HUES64 (cell line): ENCODE data around the gene ADAMTS17.

Source experiments
- H3K27ac ChIP-seq: 2 replicates; pipeline ENCODE4 v1.7.0; 2013; ENCODE audit warnings: low read depth, low read length, inconsistent platforms
- H3K27me3 ChIP-seq: 2 replicates; pipeline ENCODE4 v1.6.1; 2013; ENCODE audit warnings: mild to moderate bottlenecking, low read length; ENCODE audit not compliant: insufficient read depth
- H3K36me3 ChIP-seq: 2 replicates; pipeline ENCODE4 v1.6.1; 2013; ENCODE audit warnings: mild to moderate bottlenecking, low read length; ENCODE audit not compliant: insufficient read depth
- H3K4me1 ChIP-seq: 2 replicates; pipeline ENCODE4 v1.6.1; 2013; ENCODE audit warnings: mild to moderate bottlenecking, low read length, moderate library complexity; ENCODE audit not compliant: insufficient read depth
- H3K4me3 ChIP-seq: 2 replicates; pipeline ENCODE4 v1.5.1; 2013; ENCODE audit warnings: mild to moderate bottlenecking, low read length, moderate library complexity
- H3K9ac ChIP-seq: 2 replicates; pipeline ENCODE4 v1.6.1; 2013; ENCODE audit warnings: mild to moderate bottlenecking, low read depth, low read length
- H3K9me3 ChIP-seq: 2 replicates; pipeline ENCODE4 v1.6.1; 2013; ENCODE audit warnings: low read depth, low read length; ENCODE audit not compliant: insufficient read depth
- WGBS: fragments of 150-250, 120-280 bp; methylation state at CpG from one replicate; pipeline ENCODE4 v1.1.7; 2013; ENCODE audit warnings: missing lambda C conversion rate; 5-methylcytosine and 5-hydroxymethylcytosine counted together

Gene ADAMTS17

GRCh38 chr15:99992611-99993231 is 349.1 kb downstream of the ADAMTS17 start:
- no peaks in the 10 kb centered on the region for H3K27me3 ChIP-seq
- no peak overlapping the region for H3K27ac ChIP-seq
- H3K36me3 ChIP-seq = no peaks in the 10 kb centered on the region
- peaks cover 19% of the 10 kb centered on the region for H3K4me1 ChIP-seq
- no peak overlapping the region for H3K9ac ChIP-seq
- no peak overlapping the region for H3K4me3 ChIP-seq
- WGBS = 92% methylated on average over 29 of the region's 29 CpGs
- H3K9me3 ChIP-seq = no peaks in the 10 kb centered on the region

DNA sequence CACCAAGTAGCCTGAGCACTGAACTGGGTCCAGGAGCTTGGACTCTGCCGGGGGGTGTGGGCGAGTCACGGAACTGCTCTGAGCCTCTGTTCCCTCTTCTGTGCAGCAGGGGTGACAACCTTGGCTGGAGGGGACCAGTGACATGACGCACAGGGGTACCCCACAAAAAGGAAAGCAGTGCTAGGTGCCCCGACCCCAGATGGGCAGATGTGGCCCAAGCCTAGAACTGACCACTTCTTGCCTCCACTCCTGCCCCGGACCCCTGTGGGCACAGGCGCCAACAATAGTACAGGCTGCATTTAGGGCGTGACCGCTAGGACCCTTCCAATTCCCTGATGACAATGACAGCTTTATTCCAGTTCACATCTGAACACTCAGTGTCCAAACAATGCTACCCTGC is 352.7 kb downstream of the ADAMTS17 start:
- H3K27ac ChIP-seq = no peak overlapping the region
- no peaks in the 10 kb centered on the region for H3K36me3 ChIP-seq
- H3K9me3 ChIP-seq = no peaks in the 10 kb centered on the region
- no peak overlapping the region for H3K4me3 ChIP-seq
- 94% methylated on average over 9 of the region's 9 CpGs for WGBS
- H3K27me3 ChIP-seq = no peaks in the 10 kb centered on the region
- H3K9ac ChIP-seq = no peak overlapping the region
- peaks cover 5% of the 10 kb centered on the region for H3K4me1 ChIP-seq

DNA sequence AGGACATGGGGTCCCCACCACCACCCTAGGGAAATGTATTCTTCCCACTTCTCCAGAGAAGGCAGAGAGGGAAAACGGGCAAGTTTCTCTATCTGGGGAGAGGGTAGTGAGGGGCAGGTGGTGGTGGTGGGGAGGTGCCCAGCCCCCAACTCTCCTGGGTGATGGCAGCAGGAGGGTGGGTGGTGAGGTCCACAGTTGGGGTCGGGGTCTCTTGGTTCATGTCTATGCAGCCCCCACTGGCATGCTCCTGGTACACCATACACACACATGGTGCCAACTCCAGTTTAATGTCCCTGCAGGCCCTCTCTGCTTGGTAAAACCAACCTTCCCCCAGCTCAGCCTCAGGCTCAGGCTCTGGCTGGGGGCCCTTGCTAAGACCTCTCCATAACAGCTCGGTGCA is 354.1 kb downstream of the ADAMTS17 start:
- Histone ChIP-seq H3K4me1 (peaks cover 19% of the 10 kb centered on the region), H3K27me3 (no peaks in the 10 kb centered on the region), H3K4me3 (no peak overlapping the region), H3K9me3 (no peaks in the 10 kb centered on the region), H3K36me3 (no peaks in the 10 kb centered on the region), H3K27ac (no peak overlapping the region), H3K9ac (no peak overlapping the region)
- WGBS = 82% methylated on average over 3 of the region's 3 CpGs

DNA sequence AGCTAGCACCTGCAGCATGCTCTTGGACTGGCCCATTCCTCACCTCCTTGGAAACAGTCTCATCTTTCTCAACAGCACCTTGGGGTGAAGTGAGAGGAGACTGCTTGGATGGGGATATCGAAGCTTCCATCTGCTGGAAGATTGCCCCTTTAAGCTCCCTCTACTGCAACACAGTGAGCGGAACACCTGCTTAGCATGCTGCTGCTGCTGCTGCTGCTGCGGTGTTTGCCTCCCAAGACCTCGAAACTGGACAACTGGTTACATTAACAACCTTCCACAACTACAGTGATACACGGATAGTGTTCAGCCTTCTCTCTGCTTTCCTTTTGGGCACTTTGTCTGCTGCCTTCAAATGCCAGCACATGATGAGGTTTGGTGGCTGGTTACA is 354.7 kb downstream of the ADAMTS17 start:
- no peaks in the 10 kb centered on the region for H3K36me3 ChIP-seq
- no peak overlapping the region for H3K27ac ChIP-seq
- no peaks in the 10 kb centered on the region for H3K9me3 ChIP-seq
- H3K27me3 ChIP-seq = no peaks in the 10 kb centered on the region
- WGBS = 94% methylated on average over 5 of the region's 5 CpGs
- no peak overlapping the region for H3K4me3 ChIP-seq
- no peak overlapping the region for H3K9ac ChIP-seq
- peaks cover 25% of the 10 kb centered on the region for H3K4me1 ChIP-seq

DNA sequence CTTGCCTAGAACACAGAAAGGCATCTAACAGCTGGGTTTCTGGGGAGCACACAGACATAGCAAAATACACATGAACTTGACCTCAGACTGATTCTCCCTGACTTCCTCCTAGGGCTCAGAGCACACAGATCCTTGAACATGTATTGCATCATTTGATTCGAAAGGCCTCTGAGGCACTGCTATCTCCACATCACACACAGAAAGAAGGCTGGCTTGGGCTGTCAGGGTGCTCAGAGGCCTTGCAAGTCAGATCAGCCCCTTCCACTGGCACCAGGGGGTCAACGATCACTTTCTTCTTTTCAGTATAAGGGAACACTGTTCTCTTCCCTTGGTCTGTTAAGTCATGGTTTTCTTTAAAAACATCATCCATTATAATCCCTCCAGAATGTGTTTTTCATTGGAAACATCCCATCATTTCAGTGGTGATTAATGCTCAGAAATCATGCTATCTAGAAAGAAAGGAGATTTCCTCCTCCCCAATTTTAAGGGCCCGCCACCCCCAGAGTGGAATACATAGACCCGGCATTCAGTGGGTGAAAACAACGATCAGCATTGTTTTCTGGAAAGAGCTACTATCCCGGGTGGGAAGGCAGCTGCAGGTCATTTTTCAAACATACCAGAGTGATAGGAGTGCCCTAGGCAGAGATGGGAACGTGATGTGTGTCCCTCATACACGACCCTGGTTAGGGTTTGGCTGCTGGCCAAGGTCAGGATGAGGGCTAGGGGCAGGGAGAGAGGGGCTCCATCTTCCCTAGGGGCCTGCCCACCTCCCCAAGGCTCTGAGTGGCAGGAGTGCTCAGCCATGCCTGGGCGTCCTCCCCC is 355.3 kb downstream of the ADAMTS17 start:
- no peaks in the 10 kb centered on the region for H3K9me3 ChIP-seq
- H3K4me3 ChIP-seq = no peak overlapping the region
- 88% methylated on average over 9 of the region's 9 CpGs for WGBS
- no peaks in the 10 kb centered on the region for H3K27me3 ChIP-seq
- no peak overlapping the region for H3K9ac ChIP-seq
- H3K4me1 ChIP-seq = peaks cover 29% of the 10 kb centered on the region
- H3K27ac ChIP-seq = no peak overlapping the region
- no peaks in the 10 kb centered on the region for H3K36me3 ChIP-seq

GRCh38 chr15:99985878-99986277 is 355.9 kb downstream of the ADAMTS17 start:
- 97% methylated on average over 4 of the region's 4 CpGs for WGBS
- Histone ChIP-seq H3K36me3 (no peaks in the 10 kb centered on the region), H3K4me3 (no peak overlapping the region), H3K4me1 (peaks cover 29% of the 10 kb centered on the region), H3K27ac (no peak overlapping the region), H3K27me3 (no peaks in the 10 kb centered on the region), H3K9ac (no peak overlapping the region), H3K9me3 (no peaks in the 10 kb centered on the region)

DNA sequence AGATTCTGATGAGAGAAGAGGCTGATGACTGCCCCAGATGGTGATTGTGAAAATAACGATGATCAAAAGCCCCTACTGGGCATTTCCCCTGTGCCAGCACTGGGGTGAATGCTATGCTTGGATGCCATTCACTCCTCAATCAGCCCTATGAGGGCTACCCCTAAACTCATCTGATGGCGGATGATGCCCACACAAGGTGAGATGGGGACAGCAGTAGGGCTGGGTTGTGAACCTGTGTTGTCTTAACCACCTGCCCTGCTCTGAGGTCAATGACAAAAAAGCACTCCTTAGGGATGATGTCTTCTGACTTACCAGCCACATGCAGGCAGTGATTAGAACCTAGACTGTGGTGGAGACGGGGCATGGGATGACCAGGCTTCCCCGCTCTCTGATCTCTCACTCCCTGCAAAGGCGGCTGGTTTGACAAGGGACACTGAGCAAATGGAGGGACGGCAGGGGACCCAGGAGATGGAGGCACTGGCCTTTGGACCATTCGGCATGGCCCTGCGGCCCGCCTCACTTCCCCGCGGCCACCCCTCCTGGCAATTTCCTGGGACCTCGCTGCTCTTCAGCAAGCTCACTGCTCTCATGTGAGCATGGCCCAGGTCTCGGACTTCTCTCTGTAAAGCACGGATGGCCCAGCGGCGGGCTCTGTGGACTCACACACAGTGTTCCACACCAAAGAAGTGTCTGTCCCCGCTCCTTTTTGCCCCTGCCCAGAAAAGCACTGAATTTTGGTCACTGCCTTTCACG is 357.1 kb downstream of the ADAMTS17 start:
- Histone ChIP-seq H3K4me1 (peaks cover 29% of the 10 kb centered on the region), H3K4me3 (no peak overlapping the region), H3K36me3 (no peaks in the 10 kb centered on the region), H3K9me3 (no peaks in the 10 kb centered on the region), H3K27ac (peak overlapping the region; percentile 96), H3K27me3 (no peaks in the 10 kb centered on the region), H3K9ac (no peak overlapping the region)
- 93% methylated on average over 18 of the region's 18 CpGs for WGBS

GRCh38 chr15:99983886-99984286 is 357.9 kb downstream of the ADAMTS17 start:
- Histone ChIP-seq H3K4me1 (peaks cover 29% of the 10 kb centered on the region), H3K9ac (peak overlapping the region; percentile 50), H3K27me3 (no peaks in the 10 kb centered on the region), H3K9me3 (no peaks in the 10 kb centered on the region), H3K27ac (peak overlapping the region; percentile 96), H3K4me3 (peak overlapping the region; percentile 34), H3K36me3 (no peaks in the 10 kb centered on the region)
- 17% methylated on average over 17 of the region's 17 CpGs for WGBS

DNA sequence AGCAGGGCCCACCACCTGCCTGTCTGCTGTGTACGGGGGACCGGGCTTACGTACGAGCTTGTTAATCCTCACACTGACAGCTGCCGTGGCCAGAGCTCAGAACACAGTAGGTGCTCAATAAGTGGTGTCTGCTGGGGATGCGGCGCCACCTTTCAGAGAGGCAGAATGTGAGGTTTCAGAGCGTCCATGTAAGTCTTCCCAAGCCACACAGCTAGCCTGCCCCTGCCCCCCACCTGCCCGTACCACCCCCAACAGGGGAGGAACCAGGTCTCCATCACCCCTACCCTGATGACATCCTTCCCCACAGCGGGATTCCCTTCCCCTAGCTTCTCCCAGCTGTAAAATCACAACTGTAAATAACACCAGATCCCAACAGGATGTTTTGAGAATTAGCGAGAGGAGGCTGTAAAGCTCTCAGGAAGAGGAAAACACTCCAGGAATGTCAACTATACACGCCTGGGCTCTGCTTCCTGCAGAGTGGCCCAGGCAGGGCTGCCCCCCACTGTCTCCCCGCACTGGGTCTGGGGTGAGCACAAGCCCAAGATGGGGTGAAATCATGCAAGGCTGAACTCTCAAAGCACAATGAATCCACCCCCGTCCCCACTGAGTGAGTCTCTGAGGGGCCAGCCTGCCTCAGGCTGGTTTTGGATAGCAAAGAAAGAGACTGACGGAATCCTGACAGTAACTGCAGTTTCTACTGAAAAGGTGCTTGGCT is 358.4 kb downstream of the ADAMTS17 start:
- peak overlapping the region; percentile 50 for H3K9ac ChIP-seq
- H3K27me3 ChIP-seq = no peaks in the 10 kb centered on the region
- H3K4me1 ChIP-seq = peaks cover 30% of the 10 kb centered on the region
- H3K4me3 ChIP-seq = peak overlapping the region; percentile 34
- no peaks in the 10 kb centered on the region for H3K36me3 ChIP-seq
- WGBS = 11% methylated on average over 15 of the region's 15 CpGs
- no peaks in the 10 kb centered on the region for H3K9me3 ChIP-seq
- H3K27ac ChIP-seq = peak overlapping the region; percentile 96

GRCh38 chr15:99982662-99983061 is 359.1 kb downstream of the ADAMTS17 start:
- no peaks in the 10 kb centered on the region for H3K36me3 ChIP-seq
- 0 out of 2 replicates have a peak overlapping the region, but pooled peaks have one; percentile 22 for H3K9ac ChIP-seq
- H3K27me3 ChIP-seq = no peaks in the 10 kb centered on the region
- H3K9me3 ChIP-seq = no peaks in the 10 kb centered on the region
- H3K4me1 ChIP-seq = peaks cover 32% of the 10 kb centered on the region
- WGBS = 35% methylated on average over 4 of the region's 4 CpGs
- H3K4me3 ChIP-seq = peak overlapping the region; percentile 34
- H3K27ac ChIP-seq = peak overlapping the region; percentile 96; the same call in 1 of the 2 replicates
